Transverse colon (tissue), 4 donors: Measurements from ENCODE around the gene SLC39A3.

Source experiments
- POLR2AphosphoS5 ChIP-seq, 3 donors: sonication (generic); formaldehyde crosslinking; IDR thresholded peaks; one replicate each; pipeline ENCODE4 v1.6.1; 2016; ENCODE audit warnings: antibody characterized with exemption in 3 of 3
- TF ChIP-seq, protein P1 (sequence below), 5 experiments: fragments of 200-600 bp in 3 of 5; fragments of 450-650 bp in 2 of 5; sonication (generic) in 3 of 5; IDR thresholded peaks; 1 replicate in 2 of 5; 2 replicates in 3 of 5; pipeline ENCODE4 v1.5.1; 2016 to 2017; ENCODE audit warnings: antibody characterized with exemption in 5 of 5, inconsistent platforms in 3 of 5, mild to moderate bottlenecking in 2 of 5, moderate library complexity in 1 of 5

DNA sequence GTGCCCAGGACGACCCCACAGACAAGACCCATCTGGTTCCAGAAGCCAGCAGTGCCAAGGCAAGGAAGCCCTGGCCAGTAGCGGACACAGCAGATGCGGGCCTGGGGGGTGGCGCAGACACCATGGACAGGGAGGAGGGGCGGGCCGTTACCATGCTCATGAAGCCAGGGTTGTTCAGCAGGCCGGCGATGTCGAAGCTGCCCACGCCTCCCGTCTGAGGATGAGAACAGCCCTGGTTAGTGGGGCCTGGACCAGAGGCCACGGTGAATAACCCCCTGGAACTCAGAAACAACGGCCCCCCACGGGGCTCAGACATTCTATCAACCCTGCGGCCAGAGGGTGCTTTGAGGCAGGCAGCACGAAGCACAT is 21.5 kb upstream of the SLC39A3 start:
- TF ChIP-seq, protein P1, sequence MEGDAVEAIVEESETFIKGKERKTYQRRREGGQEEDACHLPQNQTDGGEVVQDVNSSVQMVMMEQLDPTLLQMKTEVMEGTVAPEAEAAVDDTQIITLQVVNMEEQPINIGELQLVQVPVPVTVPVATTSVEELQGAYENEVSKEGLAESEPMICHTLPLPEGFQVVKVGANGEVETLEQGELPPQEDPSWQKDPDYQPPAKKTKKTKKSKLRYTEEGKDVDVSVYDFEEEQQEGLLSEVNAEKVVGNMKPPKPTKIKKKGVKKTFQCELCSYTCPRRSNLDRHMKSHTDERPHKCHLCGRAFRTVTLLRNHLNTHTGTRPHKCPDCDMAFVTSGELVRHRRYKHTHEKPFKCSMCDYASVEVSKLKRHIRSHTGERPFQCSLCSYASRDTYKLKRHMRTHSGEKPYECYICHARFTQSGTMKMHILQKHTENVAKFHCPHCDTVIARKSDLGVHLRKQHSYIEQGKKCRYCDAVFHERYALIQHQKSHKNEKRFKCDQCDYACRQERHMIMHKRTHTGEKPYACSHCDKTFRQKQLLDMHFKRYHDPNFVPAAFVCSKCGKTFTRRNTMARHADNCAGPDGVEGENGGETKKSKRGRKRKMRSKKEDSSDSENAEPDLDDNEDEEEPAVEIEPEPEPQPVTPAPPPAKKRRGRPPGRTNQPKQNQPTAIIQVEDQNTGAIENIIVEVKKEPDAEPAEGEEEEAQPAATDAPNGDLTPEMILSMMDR (IDR thresholded peaks at IDR 0.05): no peak
- no peak for TF ChIP-seq POLR2AphosphoS5 (IDR thresholded peaks at IDR 0.05)
